Prostate gland (tissue), 2 donors: Measurements from ENCODE around the gene EGLN2.

ENCODE experiments used
- POLR2A ChIP-seq: fragments of 450-650 bp; IDR thresholded peaks from one replicate; pipeline ENCODE4 v1.6.1; 2016; ENCODE audit warnings: antibody characterized with exemption, mild to moderate bottlenecking
- TF ChIP-seq, protein P1 (sequence below), 4 experiments: fragments of 200-600 bp in 2 of 4; fragments of 450-650 bp in 2 of 4; sonication (generic) in 2 of 4; IDR thresholded peaks; 1 replicate in 3 of 4; 2 replicates in 1 of 4; pipeline ENCODE4 v1.5.1; 2016 to 2019; ENCODE audit warnings: antibody characterized with exemption in 4 of 4, mild to moderate bottlenecking in 2 of 4, moderate library complexity in 2 of 4

DNA sequence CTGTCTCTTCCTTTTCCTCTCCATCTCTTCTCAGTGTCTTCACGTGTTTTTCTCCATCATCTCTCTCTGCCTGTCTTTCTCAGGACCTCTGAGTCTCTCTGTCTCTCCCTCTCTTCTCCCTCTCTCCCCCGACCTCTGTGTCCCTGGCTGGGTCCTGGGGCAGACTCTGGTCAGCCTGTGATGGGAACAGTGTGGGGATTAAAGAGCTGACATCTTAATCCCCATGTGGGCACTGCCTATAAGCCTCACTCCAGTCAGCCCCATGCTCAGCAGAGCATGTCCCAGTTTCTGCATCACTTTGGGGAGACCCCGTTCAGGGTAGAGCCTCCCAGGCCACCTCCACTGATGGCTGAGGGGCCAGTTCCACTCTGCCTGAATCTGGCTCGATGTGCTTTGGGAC, 16.2 kb downstream of the EGLN2 start:
- TF ChIP-seq, protein P1, sequence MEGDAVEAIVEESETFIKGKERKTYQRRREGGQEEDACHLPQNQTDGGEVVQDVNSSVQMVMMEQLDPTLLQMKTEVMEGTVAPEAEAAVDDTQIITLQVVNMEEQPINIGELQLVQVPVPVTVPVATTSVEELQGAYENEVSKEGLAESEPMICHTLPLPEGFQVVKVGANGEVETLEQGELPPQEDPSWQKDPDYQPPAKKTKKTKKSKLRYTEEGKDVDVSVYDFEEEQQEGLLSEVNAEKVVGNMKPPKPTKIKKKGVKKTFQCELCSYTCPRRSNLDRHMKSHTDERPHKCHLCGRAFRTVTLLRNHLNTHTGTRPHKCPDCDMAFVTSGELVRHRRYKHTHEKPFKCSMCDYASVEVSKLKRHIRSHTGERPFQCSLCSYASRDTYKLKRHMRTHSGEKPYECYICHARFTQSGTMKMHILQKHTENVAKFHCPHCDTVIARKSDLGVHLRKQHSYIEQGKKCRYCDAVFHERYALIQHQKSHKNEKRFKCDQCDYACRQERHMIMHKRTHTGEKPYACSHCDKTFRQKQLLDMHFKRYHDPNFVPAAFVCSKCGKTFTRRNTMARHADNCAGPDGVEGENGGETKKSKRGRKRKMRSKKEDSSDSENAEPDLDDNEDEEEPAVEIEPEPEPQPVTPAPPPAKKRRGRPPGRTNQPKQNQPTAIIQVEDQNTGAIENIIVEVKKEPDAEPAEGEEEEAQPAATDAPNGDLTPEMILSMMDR (IDR thresholded peaks at IDR 0.05), result no peak
- no peak for TF ChIP-seq POLR2A
